ENCODE measurements around the gene NUDT3.
"Not testable (repeated sequence)": the region's sequence is repeated elsewhere in the genome, so short reads cannot be mapped to it uniquely, and the experiment has no call there.

NUDT3 gene

DNA sequence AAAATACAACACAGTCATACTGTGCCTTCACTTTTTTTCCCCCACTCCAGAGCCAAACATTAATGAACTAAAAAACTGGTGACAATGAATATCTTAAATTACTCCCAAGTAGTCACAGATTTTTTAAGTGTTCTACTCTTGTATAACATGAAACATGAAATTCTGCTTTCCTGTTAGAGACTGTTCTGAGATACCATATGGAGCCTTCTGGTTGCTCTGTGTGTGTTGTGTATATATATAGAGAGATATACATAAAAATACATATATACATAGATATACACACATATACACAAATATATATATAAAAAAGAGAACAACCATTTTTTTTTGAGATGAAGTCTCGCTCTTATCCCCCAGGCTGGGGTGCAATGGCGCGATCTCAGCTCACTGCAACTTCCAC lies 63.5 kb downstream of the NUDT3 start:
- Mint-ChIP-seq H3K27me3 (no peaks in the 10 kb centered on the region), H3K9me3 (no peaks in the 10 kb centered on the region), H3K27ac (no peak overlapping the region), H3K4me1 (peaks cover 24% of the 10 kb centered on the region), H3K4me3 (no peak overlapping the region)
- DNase-seq (no peak), ATAC-seq (no peak)

DNA sequence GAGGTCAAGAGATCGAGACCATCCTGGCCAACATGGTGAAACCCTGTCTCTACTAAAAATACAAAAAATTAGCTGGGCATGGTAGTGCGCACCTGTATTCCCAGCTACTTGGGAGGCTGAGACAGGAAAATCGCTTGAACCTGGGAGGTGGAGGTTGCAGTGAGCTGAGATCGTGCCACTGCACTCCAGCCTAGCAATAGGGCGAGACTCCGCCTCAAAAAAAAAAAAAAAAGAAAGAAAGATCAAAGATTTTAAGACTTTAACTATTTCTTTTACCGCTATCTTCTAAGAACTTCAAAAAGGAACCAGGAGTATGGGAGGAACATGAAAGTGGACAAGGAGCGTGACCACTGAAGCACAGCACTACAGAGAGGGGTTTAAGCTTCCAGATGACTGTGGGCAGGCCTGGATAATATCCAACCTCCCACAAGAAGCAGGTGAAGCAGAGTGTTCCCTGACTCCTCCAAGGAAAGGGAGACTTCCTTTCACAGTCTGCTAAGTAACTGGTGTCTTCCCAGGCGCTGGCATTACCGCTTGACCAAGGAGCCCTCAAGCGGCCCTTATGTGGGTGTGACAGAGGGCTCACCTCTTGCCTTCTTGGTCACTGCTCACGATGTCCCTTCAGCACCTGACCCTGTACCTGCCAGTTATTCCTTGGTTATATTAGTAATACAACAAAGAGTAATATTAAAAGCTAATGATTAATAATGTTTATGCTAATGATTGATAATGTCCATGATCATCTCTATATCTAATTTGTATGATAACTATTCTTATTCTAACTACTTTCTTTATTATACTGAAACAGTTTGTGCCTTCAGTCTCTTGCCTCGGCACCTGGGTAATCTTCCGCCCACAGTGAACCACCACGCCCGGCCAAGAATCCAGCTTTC lies 64.9 kb downstream of the NUDT3 start:
- H3K4me1 Mint-ChIP-seq = peaks cover 20% of the 10 kb centered on the region
- H3K9me3 Mint-ChIP-seq, DNase-seq, H3K27me3 Mint-ChIP-seq, ATAC-seq, H3K4me3 Mint-ChIP-seq, H3K27ac Mint-ChIP-seq: not testable (repeated sequence)

DNA sequence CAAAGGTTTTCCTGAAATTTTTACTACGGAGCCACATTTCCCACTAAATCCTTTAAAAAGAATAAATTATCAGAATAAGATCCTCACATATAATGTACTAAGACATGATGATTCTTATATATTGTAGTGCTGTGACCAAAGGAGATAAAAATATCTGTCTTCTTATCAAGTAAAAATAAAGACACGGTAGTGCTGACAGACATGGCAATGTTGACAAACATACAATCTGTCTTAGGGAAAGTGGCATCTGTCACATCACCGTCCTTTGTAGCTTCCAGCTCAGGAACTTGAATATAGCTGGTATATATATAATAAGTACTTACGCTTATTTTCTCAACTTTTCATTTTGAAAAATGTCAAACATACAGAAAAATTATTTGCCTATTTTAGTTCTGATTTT lies 66.8 kb downstream of the NUDT3 start:
- Mint-ChIP-seq H3K27me3 (no peaks in the 10 kb centered on the region), H3K4me1 (peaks cover 14% of the 10 kb centered on the region), H3K27ac (no peak overlapping the region), H3K4me3 (no peak overlapping the region), H3K9me3 (no peaks in the 10 kb centered on the region)
- no peak for DNase-seq
- ATAC-seq = no peak

DNA sequence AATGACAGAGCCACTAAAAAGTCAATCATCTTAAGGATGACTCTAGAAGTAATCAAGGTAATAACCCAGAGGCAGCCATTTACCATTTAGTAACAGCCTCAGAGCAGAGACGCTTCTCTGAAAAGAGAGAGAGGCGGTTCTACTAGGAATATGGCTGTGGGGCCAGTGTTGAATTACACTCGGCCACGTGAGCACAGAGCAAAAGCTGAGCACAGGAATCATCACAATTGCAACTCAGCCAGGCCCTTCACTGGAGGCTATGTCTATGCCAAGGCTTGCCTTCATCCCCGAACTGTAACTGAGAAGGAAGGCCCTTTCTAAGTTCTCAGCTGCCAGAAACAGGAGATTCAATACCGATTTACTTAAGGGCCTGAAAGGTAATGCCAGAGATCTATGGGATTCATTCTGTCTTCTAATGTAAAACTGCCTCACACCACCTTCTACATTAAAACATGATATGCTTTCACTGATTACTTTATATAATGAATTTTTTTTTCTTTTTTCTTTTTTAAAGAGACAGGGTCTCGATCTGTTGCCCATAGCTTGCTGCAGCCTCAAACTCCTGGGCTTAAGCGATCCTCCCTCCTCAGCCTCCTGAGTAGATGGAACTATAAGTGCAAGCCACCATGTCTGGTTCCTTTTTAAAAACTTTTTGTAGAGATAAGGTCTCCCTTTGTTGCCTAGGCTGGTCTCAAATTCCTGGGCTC lies 67.6 kb downstream of the NUDT3 start:
- H3K4me3 Mint-ChIP-seq = no peak overlapping the region
- no peak for ATAC-seq
- H3K4me1 Mint-ChIP-seq = peaks cover 14% of the 10 kb centered on the region
- no peaks in the 10 kb centered on the region for H3K27me3 Mint-ChIP-seq
- no peak for DNase-seq
- H3K9me3 Mint-ChIP-seq = no peaks in the 10 kb centered on the region
- H3K27ac Mint-ChIP-seq = no peak overlapping the region

DNA sequence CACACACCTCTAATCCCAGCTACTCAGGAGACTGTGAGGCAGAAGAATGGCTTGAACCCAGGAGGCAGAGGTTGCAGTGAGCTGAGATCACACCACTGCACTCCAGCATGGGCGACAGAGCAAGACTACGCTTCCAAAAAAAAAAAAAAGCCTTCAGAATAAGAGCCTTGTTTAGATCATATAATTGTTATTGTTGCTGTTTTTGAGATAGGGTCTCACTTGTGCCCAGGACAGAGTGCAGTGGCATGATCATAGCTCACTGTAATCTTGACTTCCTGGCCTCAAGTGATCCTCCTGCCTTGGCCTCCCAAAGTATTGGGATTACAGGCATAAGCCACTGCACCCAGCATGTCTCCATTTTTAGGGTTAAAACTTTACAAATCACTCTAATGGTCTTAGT lies 68.2 kb downstream of the NUDT3 start:
- not testable (repeated sequence) for ATAC-seq, H3K9me3 Mint-ChIP-seq, DNase-seq, H3K4me3 Mint-ChIP-seq, H3K27ac Mint-ChIP-seq, H3K27me3 Mint-ChIP-seq
- H3K4me1 Mint-ChIP-seq = peaks cover 17% of the 10 kb centered on the region

DNA sequence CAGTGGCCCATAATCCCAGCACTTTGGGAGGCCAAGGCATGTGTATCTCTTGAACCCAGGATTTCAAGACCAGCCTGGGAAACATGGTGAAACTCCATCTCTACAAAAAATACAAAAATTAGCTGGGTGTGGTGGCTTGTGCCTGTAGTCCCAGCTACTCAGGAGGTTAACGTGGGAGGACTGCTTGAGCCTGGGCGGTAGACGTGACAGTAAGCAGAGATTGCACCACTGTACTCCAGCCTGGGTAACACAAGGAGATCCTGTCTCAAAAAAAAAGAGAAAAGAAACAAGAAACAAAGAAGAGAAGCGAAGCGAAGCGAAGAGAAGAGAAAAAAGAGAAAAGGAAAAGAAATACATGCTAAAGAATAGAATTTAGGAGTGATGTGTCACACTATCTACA lies 69.2 kb downstream of the NUDT3 start:
- Mint-ChIP-seq H3K4me1 (peaks cover 22% of the 10 kb centered on the region), H3K9me3 (no peaks in the 10 kb centered on the region), H3K4me3 (no peak overlapping the region), H3K27ac (peak overlapping the region in 1 of 2 donors; percentile 16), H3K27me3 (no peaks in the 10 kb centered on the region)
- no peak for DNase-seq
- no peak for ATAC-seq

DNA sequence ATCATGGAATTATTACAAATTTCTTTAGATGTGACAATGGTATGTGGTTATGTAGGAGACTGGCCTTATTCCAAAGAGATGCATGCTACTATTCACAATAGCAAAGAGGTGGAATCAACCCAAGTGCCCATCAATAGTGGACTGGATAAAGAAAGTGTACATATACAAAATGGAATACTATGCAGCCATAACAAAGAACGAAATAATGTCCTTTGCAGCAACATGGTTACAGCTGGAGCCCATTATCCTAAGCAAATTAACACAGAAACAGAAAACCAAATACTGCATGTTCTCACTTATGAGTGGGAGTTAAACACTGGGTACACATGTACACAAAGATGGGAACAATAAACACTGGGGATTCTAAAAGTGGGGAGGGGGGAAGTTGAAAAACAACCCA lies 69.7 kb downstream of the NUDT3 start:
- Mint-ChIP-seq H3K4me3 (no peak overlapping the region), H3K9me3 (no peaks in the 10 kb centered on the region), H3K27me3 (no peaks in the 10 kb centered on the region), H3K4me1 (peaks cover 20% of the 10 kb centered on the region), H3K27ac (no peak overlapping the region)
- no peak for DNase-seq
- no peak for ATAC-seq

DNA sequence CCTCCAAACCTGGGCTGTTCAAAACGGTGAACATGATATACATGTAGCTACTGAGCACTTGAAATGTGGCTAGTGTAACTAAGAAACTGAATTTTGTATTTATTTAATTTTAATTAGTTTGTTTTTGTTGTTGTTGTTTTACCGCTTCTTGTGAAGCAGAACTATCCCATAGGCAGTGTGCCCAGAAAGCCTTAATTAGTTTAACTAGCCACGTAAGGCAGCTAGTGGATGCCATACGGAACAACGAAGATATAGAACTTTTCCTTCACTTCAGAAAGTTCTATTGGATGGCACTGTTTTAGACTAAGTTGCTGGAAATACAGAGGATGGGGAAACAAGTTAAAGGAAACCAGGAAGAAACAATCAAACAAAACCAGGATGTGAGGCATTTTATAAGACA lies 70.6 kb downstream of the NUDT3 start:
- Mint-ChIP-seq H3K9me3 (no peaks in the 10 kb centered on the region), H3K27ac (no peak overlapping the region)
- no peak for ATAC-seq

DNA sequence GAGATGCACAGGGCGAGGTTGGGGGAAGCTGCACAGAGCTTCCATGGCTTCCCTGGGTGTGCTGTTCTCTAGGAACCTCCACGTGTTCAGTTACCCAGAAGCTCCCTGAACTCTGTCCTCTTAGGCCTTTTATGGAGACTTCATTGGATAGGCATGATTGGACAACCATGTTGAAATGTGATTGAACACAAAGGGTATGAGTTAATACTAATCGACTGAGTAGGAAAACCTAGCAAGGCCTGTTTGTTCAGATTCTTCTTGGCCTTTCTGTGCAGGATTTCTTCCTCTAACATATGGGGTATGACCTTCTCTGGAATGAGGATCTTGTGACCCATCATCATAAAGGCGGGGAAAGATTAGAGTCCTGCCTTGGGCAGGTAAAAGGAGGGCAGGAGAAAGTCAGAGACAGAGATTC lies 73.0 kb downstream of the NUDT3 start:
- no peak overlapping the region for H3K27ac Mint-ChIP-seq
- no peak for DNase-seq
- peaks cover 47% of the 10 kb centered on the region for H3K4me1 Mint-ChIP-seq
- no peak for ATAC-seq
- no peaks in the 10 kb centered on the region for H3K27me3 Mint-ChIP-seq
- no peaks in the 10 kb centered on the region for H3K9me3 Mint-ChIP-seq
- H3K4me3 Mint-ChIP-seq = no peak overlapping the region

More for the DNA sequence above, 70.6 kb downstream of the NUDT3 start:
- DNase-seq = no peak
- peaks cover 24% of the 10 kb centered on the region for H3K4me1 Mint-ChIP-seq
- H3K4me3 Mint-ChIP-seq = no peak overlapping the region
- H3K27me3 Mint-ChIP-seq = no peaks in the 10 kb centered on the region

DNA sequence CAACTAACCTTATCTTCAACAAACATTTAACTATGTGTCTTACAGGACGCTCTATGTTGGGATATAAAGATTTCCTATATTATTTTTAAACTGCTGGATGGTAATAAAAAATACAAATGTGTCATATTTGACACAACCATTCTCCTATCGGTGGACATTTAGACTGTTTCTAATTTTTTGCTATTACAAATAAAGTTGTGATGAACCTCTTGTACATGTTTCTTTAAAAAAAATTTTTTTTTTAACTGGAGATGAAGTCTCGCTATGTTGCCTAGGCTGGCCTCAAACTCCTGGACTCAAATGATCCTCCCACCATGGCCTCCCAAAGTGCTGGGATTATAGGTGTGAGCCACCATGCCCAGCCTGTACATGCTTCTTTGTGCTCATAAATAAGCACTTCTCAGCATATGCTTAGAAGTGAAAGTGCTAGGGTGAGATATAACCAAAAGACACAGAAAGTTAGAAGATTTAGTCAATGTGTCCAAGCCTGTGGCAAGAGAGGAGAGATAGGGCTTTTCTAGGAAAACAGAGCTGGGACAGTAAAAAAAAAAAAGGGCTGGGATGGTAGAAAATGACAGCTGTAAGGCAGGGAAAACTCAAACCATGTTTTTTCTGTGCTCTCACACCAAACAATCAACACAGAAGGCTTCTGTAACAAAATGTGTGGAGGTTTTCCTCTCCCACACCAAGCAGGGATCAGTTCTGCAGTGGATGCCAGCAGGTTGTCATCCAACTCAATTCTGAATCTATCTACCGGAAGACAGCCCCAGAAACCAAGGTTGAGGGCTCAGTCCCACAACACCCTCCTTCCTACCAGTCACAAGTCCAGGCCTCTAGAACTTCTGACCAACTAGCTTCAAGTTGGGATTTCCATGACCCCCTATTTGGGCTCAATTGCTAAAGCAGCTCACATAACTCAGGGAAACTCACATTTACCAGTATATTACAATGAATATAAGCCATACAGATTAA lies 73.7 kb downstream of the NUDT3 start:
- no peak overlapping the region for H3K27ac Mint-ChIP-seq
- no peak overlapping the region for H3K4me3 Mint-ChIP-seq
- no peaks in the 10 kb centered on the region for H3K27me3 Mint-ChIP-seq
- no peak for DNase-seq
- ATAC-seq = no peak
- no peaks in the 10 kb centered on the region for H3K9me3 Mint-ChIP-seq
- H3K4me1 Mint-ChIP-seq = peaks cover 47% of the 10 kb centered on the region

DNA sequence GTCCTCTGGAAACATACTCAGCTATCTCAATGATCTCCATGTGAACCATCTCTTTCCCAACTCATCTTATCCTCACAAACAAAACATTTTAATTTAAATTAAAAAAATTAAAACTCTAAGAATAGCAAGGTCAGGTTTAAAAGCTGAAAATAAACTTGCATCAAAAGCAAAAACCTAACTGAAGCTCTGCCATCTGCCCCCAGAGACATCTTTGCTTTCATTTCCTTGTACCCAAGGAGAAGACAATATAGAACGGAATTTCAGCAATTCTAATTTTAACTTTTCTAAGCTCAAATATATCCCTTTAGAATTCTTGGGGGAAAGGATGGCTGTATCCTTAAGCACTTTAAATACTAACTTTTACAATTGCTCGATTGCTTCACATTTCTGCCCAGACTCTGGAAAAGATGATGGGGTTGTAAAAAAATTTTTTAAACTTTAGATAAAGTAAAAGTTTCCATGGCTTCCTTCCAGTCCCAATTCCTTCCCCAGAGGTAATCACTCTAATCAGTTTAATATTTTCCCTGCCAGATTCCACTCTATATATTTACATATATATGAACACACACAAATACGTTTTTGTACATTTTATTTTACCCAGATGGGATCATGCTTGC lies 74.5 kb downstream of the NUDT3 start:
- Mint-ChIP-seq H3K4me3 (no peak overlapping the region), H3K9me3 (no peaks in the 10 kb centered on the region), H3K4me1 (peaks cover 47% of the 10 kb centered on the region), H3K27ac (no peak overlapping the region), H3K27me3 (no peaks in the 10 kb centered on the region)
- ATAC-seq (no peak), DNase-seq (no peak)

DNA sequence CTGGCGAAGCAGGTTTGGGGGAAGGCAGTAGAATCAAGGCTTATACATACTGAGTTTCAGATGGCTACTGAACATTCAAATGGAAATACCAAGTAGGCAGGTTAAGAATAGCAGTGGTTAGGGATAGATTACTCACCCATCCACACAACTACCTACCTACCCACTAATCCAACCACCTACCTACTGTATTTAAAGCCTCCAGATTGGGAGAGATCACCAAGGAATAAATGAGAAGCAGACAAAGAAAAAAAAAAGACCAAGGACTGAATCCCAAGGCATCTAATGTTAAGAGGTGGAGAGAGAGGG lies 75.3 kb downstream of the NUDT3 start:
- Mint-ChIP-seq H3K4me3 (no peak overlapping the region), H3K4me1 (peaks cover 47% of the 10 kb centered on the region), H3K27me3 (no peaks in the 10 kb centered on the region), H3K9me3 (no peaks in the 10 kb centered on the region), H3K27ac (no peak overlapping the region)
- ATAC-seq (peak; percentile 65), DNase-seq (no peak)

DNA sequence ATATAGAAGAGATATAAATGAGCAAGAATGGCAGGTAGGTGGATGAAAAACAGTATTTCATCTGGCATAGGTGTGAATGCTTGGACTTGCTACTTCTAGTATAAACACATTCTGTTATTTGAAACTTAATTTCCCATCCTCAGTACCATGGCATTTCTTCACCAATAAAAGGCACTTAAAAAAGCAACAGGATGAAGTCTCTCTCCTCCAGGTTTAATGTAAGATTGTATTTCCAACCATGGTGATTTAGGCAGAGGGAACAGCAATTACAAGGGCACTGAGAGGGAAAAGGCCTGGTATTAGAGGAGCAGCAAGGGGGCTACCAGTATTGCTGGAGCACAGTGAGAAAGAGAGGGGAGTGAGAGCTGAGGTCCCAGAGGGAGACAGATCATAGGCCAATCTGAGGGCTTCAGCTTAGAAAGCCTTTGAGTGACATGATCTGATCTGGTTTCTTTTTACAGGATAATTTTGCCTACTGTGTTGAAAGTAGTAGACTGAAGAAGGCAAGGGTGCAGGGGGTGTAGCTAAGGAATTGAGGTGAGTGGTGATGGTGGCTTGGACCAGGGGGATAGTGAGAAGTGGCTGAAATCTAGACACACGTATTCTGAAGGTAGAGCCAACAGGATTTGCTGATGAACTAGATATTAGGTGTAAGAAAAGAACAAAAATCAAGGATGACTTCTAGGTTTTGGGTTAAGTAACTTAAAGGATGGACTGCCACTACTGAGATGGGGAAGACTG lies 75.9 kb downstream of the NUDT3 start:
- DNase-seq (no peak), ATAC-seq (no peak)
- no peaks in the 10 kb centered on the region for H3K27me3 Mint-ChIP-seq
- H3K4me3 Mint-ChIP-seq = peak overlapping the region in 1 of 2 donors; percentile 77
- peak overlapping the region in 1 of 2 donors; percentile 82 for H3K27ac Mint-ChIP-seq
- no peaks in the 10 kb centered on the region for H3K9me3 Mint-ChIP-seq
- H3K4me1 Mint-ChIP-seq = peaks cover 47% of the 10 kb centered on the region

DNA sequence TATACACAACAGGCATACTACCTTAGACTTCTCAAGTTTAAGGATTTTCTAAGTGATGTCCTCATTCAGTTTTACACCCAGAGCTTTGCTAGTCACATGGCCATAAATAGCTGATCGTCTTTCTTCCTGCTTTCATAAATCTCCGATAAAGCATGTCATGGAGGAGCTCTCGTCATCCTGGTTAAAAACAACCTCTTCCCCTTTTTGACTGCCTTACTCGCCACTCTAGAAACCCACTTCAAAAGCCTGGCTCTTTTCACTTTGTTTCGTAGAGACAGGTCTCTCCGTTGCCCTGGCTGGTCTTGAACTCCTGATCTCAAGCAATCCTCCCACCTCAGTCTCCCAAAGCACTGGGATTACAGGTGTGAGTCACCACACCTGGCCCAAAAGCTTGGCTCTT lies 76.7 kb downstream of the NUDT3 start:
- no peaks in the 10 kb centered on the region for H3K9me3 Mint-ChIP-seq
- ATAC-seq (peak; percentile 80), DNase-seq (peak in 1 of 2 donors; percentile 28)
- peak overlapping the region; percentile 55 to 77 for H3K4me3 Mint-ChIP-seq
- H3K4me1 Mint-ChIP-seq = peaks cover 47% of the 10 kb centered on the region
- H3K27me3 Mint-ChIP-seq = no peaks in the 10 kb centered on the region
- H3K27ac Mint-ChIP-seq = peak overlapping the region; percentile 50 to 54

DNA sequence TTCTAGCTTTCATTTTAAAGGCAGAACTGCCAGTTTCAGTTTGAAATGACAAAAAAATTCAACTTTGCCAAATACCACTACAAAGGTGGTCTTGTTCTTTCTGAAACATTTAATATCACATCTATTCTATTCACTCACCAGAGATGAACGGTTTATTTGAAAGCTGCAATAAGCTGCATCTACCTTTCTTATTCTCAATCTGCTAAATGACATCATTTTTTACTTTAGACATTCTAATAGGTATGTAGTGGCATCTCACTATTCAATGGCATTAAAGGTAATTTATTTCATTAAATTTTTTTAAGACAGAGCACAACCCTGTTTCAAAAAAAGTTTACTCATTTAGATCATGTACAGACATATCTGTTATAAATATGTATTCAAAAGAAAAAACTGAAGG lies 77.2 kb downstream of the NUDT3 start:
- peaks cover 47% of the 10 kb centered on the region for H3K4me1 Mint-ChIP-seq
- H3K4me3 Mint-ChIP-seq = peak overlapping the region; percentile 29 to 47
- DNase-seq = no peak
- no peak for ATAC-seq
- no peaks in the 10 kb centered on the region for H3K9me3 Mint-ChIP-seq
- H3K27me3 Mint-ChIP-seq = no peaks in the 10 kb centered on the region
- peak overlapping the region in 1 of 2 donors; percentile 9 for H3K27ac Mint-ChIP-seq

All from stimulated activated naive CD8-positive, alpha-beta T cell treated with anti-CD3 and anti-CD28 coated beads, Interleukin-15, amount 100 ng/mL, for 72 hours (primary cell).